Endothelial cell of umbilical vein (primary cell): ENCODE measurements around the gene LIMD2. TPM values are rescaled to one million over a fixed set of nuclear protein-coding genes. Genes with fewer than 3 reads are reported as not detected.

Experiments
- BruUV-seq: library from RNA; stranded (reverse); fragments of 400-500 nt; replicated peaks from 2 replicates; lab custom pipeline; 2021; lab: Mats Ljungman, UMichigan
- CTCF ChIA-PET: fragments of 300-600, 350-600 bp; sonication (Branson Sonifier 250); formaldehyde crosslinking; loops from one replicate; lab custom pipeline; 2021; ENCODE audit warnings: antibody characterized with exemption, inconsistent platforms; lab: Charles Lee
- POLR2A ChIA-PET: fragments of 300-600, 350-600 bp; sonication (Branson Sonifier 250); formaldehyde crosslinking; loops from one replicate; lab custom pipeline; 2021; ENCODE audit warnings: antibody characterized with exemption, inconsistent platforms; lab: Charles Lee
- DNase-seq: peaks from one replicate; pipeline ENCODE4 v3.0.0-alpha.2; 2011; ENCODE audit warnings: low read depth, low spot score
- FAIRE-seq: peaks from 2 replicates; lab custom pipeline; 2011; peaks lifted over from hg19 to GRCh38; lab: Jason Lieb, UNC
- H2AFZ ChIP-seq: 2 replicates; pipeline ENCODE4 v1.6.0; 2012; ENCODE audit warnings: low read depth, low read length, control low read depth, inconsistent platforms
- H3K27ac ChIP-seq: 2 replicates; pipeline ENCODE4 v1.5.1; 2011; ENCODE audit warnings: low read depth, mild to moderate bottlenecking, control low read depth, low read length, moderate library complexity; ENCODE audit not compliant: insufficient read depth
- H3K27me3 ChIP-seq, 2 experiments: 2 replicates each; pipeline versions ENCODE4 v1.6.0 to v1.6.1; 2011; ENCODE audit warnings: low read length in 2 of 2, mixed read lengths in 1 of 2; ENCODE audit not compliant: control insufficient read depth in 2 of 2, insufficient read depth in 2 of 2
- H3K36me3 ChIP-seq, 2 experiments: 2 replicates in 1 of 2; 3 replicates in 1 of 2; pipeline ENCODE4 v1.5.1; 2011; ENCODE audit warnings: low read length in 2 of 2, mild to moderate bottlenecking in 1 of 2, moderate library complexity in 1 of 2; ENCODE audit not compliant: control insufficient read depth in 2 of 2, insufficient read depth in 2 of 2; ENCODE audit errors: extremely low read depth in 1 of 2
- H3K4me1 ChIP-seq: 3 replicates; pipeline ENCODE4 v1.5.1; 2011; ENCODE audit warnings: mild to moderate bottlenecking, low read length; ENCODE audit not compliant: control insufficient read depth, insufficient read depth; ENCODE audit errors: extremely low read depth
- H3K4me2 ChIP-seq: 2 replicates; pipeline ENCODE4 v1.6.1; 2011; ENCODE audit warnings: low read length, control low read depth, mixed read lengths; ENCODE audit not compliant: insufficient read depth
- H3K4me3 ChIP-seq, 3 experiments: fragments of 200-600 bp in 1 of 3; sonication (generic), shearing (Covaris generic) in 1 of 3; replicated peaks in 1 of 3; 2 replicates each; pipeline ENCODE4 v1.5.1; 2011 to 2016; ENCODE audit warnings: control low read depth in 3 of 3, low read length in 3 of 3, mild to moderate bottlenecking in 2 of 3, inconsistent platforms in 1 of 3, low read depth in 1 of 3, moderate library complexity in 1 of 3; ENCODE audit not compliant: insufficient read depth in 1 of 3
- H3K79me2 ChIP-seq: 2 replicates; pipeline ENCODE4 v1.6.0; 2012; ENCODE audit warnings: low read length, inconsistent platforms; ENCODE audit not compliant: control insufficient read depth, insufficient read depth
- H3K9ac ChIP-seq: replicated peaks from 2 replicates; pipeline ENCODE3; 2011; ENCODE audit warnings: low read length, control low read depth; ENCODE audit not compliant: insufficient read depth; ENCODE audit errors: extremely low read depth
- H3K9me1 ChIP-seq: replicated peaks from 3 replicates; pipeline ENCODE4 v1.6.0; 2011; ENCODE audit warnings: mild to moderate bottlenecking, low read length; ENCODE audit not compliant: control insufficient read depth, insufficient read depth; ENCODE audit errors: extremely low read depth
- H3K9me3 ChIP-seq: replicated peaks from 2 replicates; pipeline ENCODE4 v1.5.1; 2012; ENCODE audit warnings: low read length, inconsistent platforms; ENCODE audit not compliant: control insufficient read depth, insufficient read depth
- H4K20me1 ChIP-seq: replicated peaks from 2 replicates; pipeline ENCODE3; 2011; ENCODE audit warnings: mild to moderate bottlenecking, low read length; ENCODE audit not compliant: control insufficient read depth, insufficient read depth; ENCODE audit errors: extremely low read depth
- CTCF ChIP-seq, 2 donors: IDR thresholded peaks; 1 replicate in 1 of 2; 2 replicates in 1 of 2; pipeline ENCODE4 v1.5.1; 2011; ENCODE audit warnings: low read length in 2 of 2, mild to moderate bottlenecking in 2 of 2, moderate library complexity in 2 of 2, control low read depth in 1 of 2, inconsistent platforms in 1 of 2, low read depth in 1 of 2; ENCODE audit not compliant: insufficient read depth in 1 of 2; ENCODE audit errors: extremely low read depth in 1 of 2
- GATA2 ChIP-seq: IDR thresholded peaks from 2 replicates; pipeline ENCODE4 v1.7.0; 2011; ENCODE audit warnings: low read depth, mild to moderate bottlenecking, moderate library complexity, mixed read lengths, low read length; ENCODE audit not compliant: insufficient read length, insufficient read depth
- POLR2A ChIP-seq: IDR thresholded peaks from 2 replicates; pipeline ENCODE4 v1.6.1; 2012; ENCODE audit warnings: low read depth, mild to moderate bottlenecking, control low read depth, low read length
- dilution Hi-C: fragments of 300-500 bp; cut with MboI; formaldehyde crosslinking; loops from one replicate; pipeline ENCODE4 v1.15.0; 2019; ENCODE audit warnings: low sequenced_read_pairs; ENCODE audit not compliant: extremely low pct_ligation_motif_present
- intact Hi-C: fragments of 100-400 bp; cut with micrococcal nuclease; formaldehyde crosslinking; loops from one replicate; pipeline ENCODE4 v1.10.0; 2022
- polyA plus RNA-seq, 4 experiments: library from polyadenylated mRNA; depleted of rRNA in 3 of 4; stranded (reverse) in 3 of 4; unstranded in 1 of 4; fragments of >200 nt; gene quantifications; 2 replicates each; pipeline versions ENCODE4 v1.2.1 to v1.2.3, GENCODE V29; 2011 to 2012; ENCODE audit warnings: missing spikeins in 1 of 4
- total RNA-seq: library from RNA; stranded (reverse); gene quantifications from 2 replicates; pipeline ENCODE4 v1.2.3, GENCODE V29; 2021

Gene LIMD2
- total and polyA plus RNA-seq, 2 donors (not counting 3 experiments of a cell fraction or from before 2014, with no cell fraction given) = 69.0 to 83.9 TPM

GRCh38 chr17:63707151-63707550 lies 7.2 kb upstream of the LIMD2 start:
- no peak overlapping the region for H3K4me2 ChIP-seq
- CTCF ChIA-PET = no interaction called here
- H3K9ac ChIP-seq = no peak overlapping the region
- FAIRE-seq = no peak
- peaks cover 8% of the 10 kb centered on the region for H3K4me1 ChIP-seq
- DNase-seq = no peak
- H3K36me3 ChIP-seq = peaks cover 0 to 23% of the 10 kb centered on the region in 2 experiments
- no peak overlapping the region for H2AFZ ChIP-seq
- intact Hi-C loops = no loop called here
- dilution Hi-C loops = no loop called here
- H3K9me1 ChIP-seq = no peaks in the 10 kb centered on the region
- H3K4me3 ChIP-seq = no peak overlapping the region
- H3K9me3 ChIP-seq = no peaks in the 10 kb centered on the region
- H3K79me2 ChIP-seq = peaks cover under 1% of the 10 kb centered on the region
- POLR2A ChIA-PET = no interaction called here
- no peaks in the 10 kb centered on the region for H3K27me3 ChIP-seq
- H3K27ac ChIP-seq = no peak overlapping the region
- H4K20me1 ChIP-seq = no peaks in the 10 kb centered on the region
- TF ChIP-seq POLR2A = no peak
- TF ChIP-seq GATA2 = no peak
- no peak for TF ChIP-seq CTCF (IDR thresholded peaks at IDR 0.05; ENCODE audit: extremely low read depth in 1 of 2, insufficient read depth in 1 of 2, low read depth in 1 of 2, low read length in 2 of 2)
- no TSS peak for BruUV-seq

GRCh38 chr17:63706336-63707082 lies 6.6 kb upstream of the LIMD2 start:
- intact Hi-C loops = no loop called here
- Histone ChIP-seq H3K79me2 (peaks cover 3% of the 10 kb centered on the region), H3K9ac (no peak overlapping the region), H4K20me1 (no peaks in the 10 kb centered on the region), H3K36me3 (peaks cover 0 to 19% of the 10 kb centered on the region in 2 experiments), H3K27me3 (no peaks in the 10 kb centered on the region), H2AFZ (no peak overlapping the region), H3K27ac (no peak overlapping the region), H3K4me3 (no peak overlapping the region), H3K4me2 (no peak overlapping the region), H3K9me3 (no peaks in the 10 kb centered on the region), H3K9me1 (no peaks in the 10 kb centered on the region), H3K4me1 (peaks cover 10% of the 10 kb centered on the region)
- no peak for DNase-seq
- no peak for FAIRE-seq
- ChIA-PET POLR2A (no interaction called here), CTCF (interaction anchor here (0.9 to 1.4 kb wide), 2 partner anchors 9 to 281 kb away, joined by 4 read pairs; no protein-coding TSS in a partner anchor)
- no peak for TF ChIP-seq CTCF (IDR thresholded peaks at IDR 0.05; ENCODE audit: extremely low read depth in 1 of 2, insufficient read depth in 1 of 2, low read depth in 1 of 2, low read length in 2 of 2)
- no TSS peak for BruUV-seq
- dilution Hi-C loops = no loop called here
